T-cell (primary cell): ENCODE data around the gene PRKCA. TPM values are rescaled to one million over a fixed set of nuclear protein-coding genes. Genes with fewer than 3 reads are reported as not detected.

Experiments used
- ATAC-seq, 4 experiments: fragments of 200-7000 bp in 3 of 4; fragments of 150-1000 bp in 1 of 4; cut with Tn5 transposase; replicated peaks in 1 of 4; 1 replicate in 3 of 4; 2 replicates in 1 of 4; pipeline ENCODE4 v1.10.0; 2021; ENCODE audit warnings: moderate library complexity in 3 of 4, mild to moderate bottlenecking in 2 of 4, moderate number of reproducible peaks in 1 of 4
- CTCF ChIA-PET, 2 donors: fragments of 300-600 bp; sonication (Branson Sonifier 250); formaldehyde crosslinking; loops; one replicate each; lab custom pipeline; 2022; ENCODE audit warnings: antibody characterized with exemption in 2 of 2; lab: Charles Lee
- POLR2A ChIA-PET, 2 donors: fragments of 300-600 bp; sonication (Branson Sonifier 250); formaldehyde crosslinking; loops; one replicate each; lab custom pipeline; 2022; ENCODE audit warnings: antibody characterized with exemption in 2 of 2; lab: Charles Lee
- DNase-seq, 35 experiments: peaks; one replicate each; pipeline versions ENCODE4 v3.0.0 to v3.0.0-alpha.2; 2013 to 2023
- H3K27ac ChIP-seq: one replicate; pipeline ENCODE4 v1.5.1; 2013; ENCODE audit warnings: low read length
- H3K27me3 ChIP-seq, 2 experiments: replicated peaks in 1 of 2; 1 replicate in 1 of 2; 2 replicates in 1 of 2; pipeline versions ENCODE4 v1.6.1 to v1.7.0; 2013; ENCODE audit warnings: low read length in 1 of 2, mixed read lengths in 1 of 2; ENCODE audit not compliant: control insufficient read depth in 2 of 2, insufficient read depth in 2 of 2; ENCODE audit errors: extremely low read depth in 1 of 2
- H3K36me3 ChIP-seq, 2 donors: 1 replicate in 1 of 2; 2 replicates in 1 of 2; pipeline versions ENCODE4 v1.6.1 to v1.7.0; 2013; ENCODE audit warnings: low read length in 1 of 2; ENCODE audit not compliant: control insufficient read depth in 2 of 2, insufficient read depth in 1 of 2; ENCODE audit errors: extremely low read depth in 1 of 2
- H3K4me1 ChIP-seq, 2 experiments: 1 replicate in 1 of 2; 2 replicates in 1 of 2; pipeline versions ENCODE4 v1.6.1 to v1.7.0; 2013; ENCODE audit warnings: low read length in 2 of 2, mixed read lengths in 1 of 2; ENCODE audit not compliant: insufficient read depth in 2 of 2, control insufficient read depth in 1 of 2; ENCODE audit errors: extremely low read depth in 1 of 2
- H3K4me3 ChIP-seq, 2 donors: 1 replicate in 1 of 2; 2 replicates in 1 of 2; pipeline versions ENCODE4 v1.5.1 to v1.7.0; 2013; ENCODE audit warnings: mild to moderate bottlenecking in 2 of 2, low read length in 1 of 2, moderate library complexity in 1 of 2; ENCODE audit not compliant: control insufficient read depth in 1 of 2; ENCODE audit errors: extremely low read depth in 1 of 2
- H3K9me3 ChIP-seq: 2 replicates; pipeline ENCODE4 v1.7.0; 2013
- H3K27ac Mint-ChIP-seq, 2 donors: one replicate each; pipeline ENCODE4 v1.8.0; 2020 to 2021; ENCODE audit warnings: mild to moderate bottlenecking in 2 of 2, mixed read lengths in 2 of 2
- H3K27me3 Mint-ChIP-seq, 2 donors: one replicate each; pipeline ENCODE4 v1.8.0; 2021 to 2022; ENCODE audit warnings: mixed read lengths in 2 of 2
- H3K36me3 Mint-ChIP-seq: one replicate; pipeline ENCODE4 v1.8.0; 2021; ENCODE audit warnings: mixed read lengths
- H3K4me1 Mint-ChIP-seq, 3 donors: one replicate each; pipeline ENCODE4 v1.8.0; 2020 to 2022; ENCODE audit warnings: mixed read lengths in 3 of 3, mild to moderate bottlenecking in 1 of 3
- H3K4me3 Mint-ChIP-seq, 3 donors: one replicate each; pipeline ENCODE4 v1.8.0; 2020 to 2022; ENCODE audit warnings: mild to moderate bottlenecking in 3 of 3, mixed read lengths in 3 of 3, moderate library complexity in 3 of 3
- H3K9me3 Mint-ChIP-seq, 3 donors: one replicate each; pipeline ENCODE4 v1.8.0; 2020 to 2022; ENCODE audit warnings: mixed read lengths in 3 of 3
- WGBS: methylation state at CpG from one replicate; pipeline ENCODE4 v1.1.5; 2013; ENCODE audit warnings: missing lambda C conversion rate; ENCODE audit not compliant: insufficient coverage; 5-methylcytosine and 5-hydroxymethylcytosine counted together
- total RNA-seq, 35 experiments: library from RNA in 6 of 35; stranded (reverse) in 6 of 35; fragments of 120-200 nt in 1 of 35; gene quantifications; one replicate each; pipeline versions ENCODE4 v1.2.1 to v1.2.4 and lab custom pipeline; 2013 to 2026

PRKCA gene
- total RNA-seq, 5 donors from 2014 or later (not counting 1 experiment from before 2014, with no cell fraction given): 75.9 to 128 (median 82.0) TPM

DNA sequence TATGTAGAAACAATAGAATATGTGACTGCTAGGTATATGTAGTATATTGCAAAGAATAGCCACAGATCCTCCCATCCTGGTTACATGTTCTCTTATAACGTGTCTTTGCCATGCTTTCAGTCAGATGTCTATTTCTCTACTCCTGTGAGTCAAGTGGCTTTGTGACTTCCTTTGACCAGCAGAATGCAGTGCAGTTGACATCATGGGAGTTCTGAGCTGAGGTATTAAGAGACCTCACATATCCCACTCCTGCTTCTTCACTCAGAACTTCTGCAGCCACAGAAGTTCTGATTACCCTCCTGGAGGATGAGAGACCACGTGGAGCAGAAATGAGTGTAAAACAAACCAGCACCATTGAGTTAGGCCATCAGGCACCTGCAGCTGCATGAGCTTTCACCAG lies 222.5 kb downstream of the PRKCA start:
- no peak overlapping the region for H3K27ac Mint-ChIP-seq
- H3K4me1 Mint-ChIP-seq: peaks cover 51 to 71% (median 62%) of the 10 kb centered on the region in 3 donors
- CTCF ChIA-PET: no interaction called here
- POLR2A ChIA-PET: no interaction called here
- DNase-seq: no peak
- ATAC-seq: no peak
- no peak overlapping the region for H3K4me3 Mint-ChIP-seq
- H3K36me3 ChIP-seq: peaks cover 2 to 3% of the 10 kb centered on the region in 2 donors
- 100% methylated on average over 1 of the region's 2 CpGs for WGBS
- peaks cover 0 to 3% (median 0%) of the 10 kb centered on the region in 3 donors for H3K9me3 Mint-ChIP-seq
- peaks cover 0 to 3% of the 10 kb centered on the region in 2 experiments for H3K4me1 ChIP-seq
- H3K9me3 ChIP-seq: no peaks in the 10 kb centered on the region
- H3K27me3 ChIP-seq: no peaks in the 10 kb centered on the region
- H3K27me3 Mint-ChIP-seq: no peaks in the 10 kb centered on the region
- H3K36me3 Mint-ChIP-seq: peaks cover 52% of the 10 kb centered on the region
- H3K27ac ChIP-seq: no peak overlapping the region
- H3K4me3 ChIP-seq: no peak overlapping the region

DNA sequence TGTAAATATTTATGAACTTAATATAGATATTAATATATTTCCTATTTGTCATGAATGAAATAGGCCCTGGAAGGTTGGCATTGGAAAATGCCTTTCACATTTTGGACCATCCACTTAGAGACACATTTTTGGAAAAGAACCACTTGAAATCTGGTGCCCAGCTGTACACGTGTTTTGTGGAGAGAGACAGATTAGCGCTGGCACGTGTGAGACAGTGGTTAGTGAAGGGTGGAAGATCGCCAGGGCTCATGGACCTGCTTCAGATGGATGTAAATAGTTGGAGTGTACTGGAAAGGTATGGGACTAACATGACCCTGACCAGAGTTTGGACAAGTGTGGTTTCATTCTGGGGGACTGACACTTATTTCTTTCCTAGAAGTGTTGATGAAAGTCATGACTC lies 222.9 kb downstream of the PRKCA start:
- peaks cover 56% of the 10 kb centered on the region for H3K36me3 Mint-ChIP-seq
- POLR2A ChIA-PET: no interaction called here
- Histone ChIP-seq H3K27ac (no peak overlapping the region), H3K4me1 (peaks cover 0 to 3% of the 10 kb centered on the region in 2 experiments), H3K36me3 (peaks cover 3% of the 10 kb centered on the region in 2 donors), H3K4me3 (no peak overlapping the region), H3K27me3 (no peaks in the 10 kb centered on the region), H3K9me3 (no peaks in the 10 kb centered on the region)
- ATAC-seq (no peak), DNase-seq (no peak)
- H3K9me3 Mint-ChIP-seq: peaks cover 0 to 3% (median 0%) of the 10 kb centered on the region in 3 donors
- H3K27me3 Mint-ChIP-seq: no peaks in the 10 kb centered on the region
- WGBS: 86% methylated on average over 4 of the region's 4 CpGs
- peaks cover 51 to 75% (median 66%) of the 10 kb centered on the region in 3 donors for H3K4me1 Mint-ChIP-seq
- no peak overlapping the region for H3K4me3 Mint-ChIP-seq
- no peak overlapping the region for H3K27ac Mint-ChIP-seq
- CTCF ChIA-PET: no interaction called here

DNA sequence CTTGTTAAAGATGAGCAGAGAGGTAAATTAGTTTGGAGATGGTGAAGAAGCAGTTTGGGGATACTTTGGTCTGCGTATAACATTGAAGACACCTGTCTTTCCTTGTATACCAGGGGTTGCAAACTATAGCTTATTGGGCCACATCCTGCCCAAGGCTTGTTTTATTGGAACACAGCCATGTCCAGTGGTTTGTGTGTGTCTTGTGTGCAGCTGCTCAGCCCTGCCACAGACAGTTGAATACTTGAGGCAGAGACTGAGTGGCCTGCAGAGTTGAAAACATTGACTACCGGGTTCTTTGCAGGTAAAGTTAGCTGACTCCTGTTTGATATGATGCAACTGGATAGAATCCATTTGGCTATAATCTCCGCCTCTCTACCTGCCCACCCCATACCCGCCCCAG lies 224.4 kb downstream of the PRKCA start:
- no peak overlapping the region for H3K27ac ChIP-seq
- no peaks in the 10 kb centered on the region for H3K27me3 ChIP-seq
- ATAC-seq: peak in 2 of 4 experiments; percentile 27 to 40
- H3K4me1 Mint-ChIP-seq: peaks cover 49 to 81% (median 68%) of the 10 kb centered on the region in 3 donors
- ChIA-PET POLR2A (interaction anchor here in 1 of 2 donors (0.6 kb wide), 1 partner anchor 105 kb away, joined by 5 read pairs; no protein-coding TSS in a partner anchor), CTCF (no interaction called here)
- H3K4me3 ChIP-seq: no peak overlapping the region
- peaks cover 58% of the 10 kb centered on the region for H3K36me3 Mint-ChIP-seq
- H3K9me3 ChIP-seq: no peaks in the 10 kb centered on the region
- H3K9me3 Mint-ChIP-seq: peaks cover 0 to 3% (median 0%) of the 10 kb centered on the region in 3 donors
- 75% methylated on average over 1 of the region's 4 CpGs for WGBS
- H3K4me1 ChIP-seq: peaks cover 0 to 3% of the 10 kb centered on the region in 2 experiments
- no peaks in the 10 kb centered on the region for H3K27me3 Mint-ChIP-seq
- H3K27ac Mint-ChIP-seq: no peak overlapping the region
- peaks cover 3 to 6% of the 10 kb centered on the region in 2 donors for H3K36me3 ChIP-seq
- no peak overlapping the region for H3K4me3 Mint-ChIP-seq
- DNase-seq: no peak

DNA sequence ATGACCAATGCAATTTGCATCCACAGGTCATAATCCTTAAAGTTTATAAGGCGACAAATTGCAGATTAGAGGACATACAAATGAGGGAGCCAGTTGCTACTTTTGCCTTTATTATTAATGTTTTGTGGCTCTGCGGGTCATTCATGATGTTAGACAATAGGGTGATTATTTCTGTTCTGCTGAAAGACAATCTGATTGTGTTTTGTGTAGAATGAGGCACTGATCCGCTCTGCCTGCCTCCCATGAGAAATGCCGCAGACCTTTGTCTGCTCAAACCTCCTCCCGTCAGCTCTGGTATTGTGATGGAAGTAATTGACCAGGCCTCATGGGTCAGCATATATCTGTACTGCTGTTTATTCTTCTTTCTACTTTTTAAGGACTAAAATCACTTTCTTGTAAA lies 224.9 kb downstream of the PRKCA start:
- ATAC-seq (no peak), DNase-seq (no peak)
- Mint-ChIP-seq H3K27me3 (no peaks in the 10 kb centered on the region), H3K4me3 (no peak overlapping the region), H3K9me3 (peaks cover 0 to 3% (median 0%) of the 10 kb centered on the region in 3 donors), H3K4me1 (peaks cover 47 to 76% (median 62%) of the 10 kb centered on the region in 3 donors), H3K36me3 (peaks cover 53% of the 10 kb centered on the region), H3K27ac (no peak overlapping the region)
- 100% methylated on average over 4 of the region's 5 CpGs for WGBS
- POLR2A ChIA-PET: no interaction called here
- H3K4me3 ChIP-seq: no peak overlapping the region
- CTCF ChIA-PET: no interaction called here
- no peak overlapping the region for H3K27ac ChIP-seq
- peaks cover 3 to 6% of the 10 kb centered on the region in 2 donors for H3K36me3 ChIP-seq
- peaks cover 0 to 3% of the 10 kb centered on the region in 2 experiments for H3K4me1 ChIP-seq
- H3K27me3 ChIP-seq: no peaks in the 10 kb centered on the region
- no peaks in the 10 kb centered on the region for H3K9me3 ChIP-seq

DNA sequence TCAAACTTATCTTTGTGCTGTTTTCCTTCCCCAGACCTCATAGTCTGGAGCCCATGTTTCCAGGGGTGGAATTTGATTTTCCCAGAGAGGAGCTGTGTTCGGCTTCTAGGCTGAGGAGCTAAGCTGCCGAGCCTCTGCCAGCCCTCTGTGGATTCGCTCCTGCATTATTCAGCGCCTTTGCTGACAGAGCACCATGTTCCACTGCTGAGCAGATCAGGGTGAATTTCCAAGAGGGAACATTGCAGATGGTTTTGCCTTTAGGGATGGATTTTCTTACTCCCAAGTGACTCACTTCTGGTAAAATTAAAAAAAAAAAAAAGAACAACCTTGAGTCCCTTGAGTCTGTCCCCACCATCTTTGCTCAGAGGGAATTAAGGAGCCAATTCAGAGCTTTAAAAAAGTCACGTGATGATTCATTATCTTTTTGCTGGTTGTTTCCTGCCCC lies 229.5 kb downstream of the PRKCA start:
- WGBS: 94% methylated on average over 2 of the region's 5 CpGs
- Mint-ChIP-seq H3K27me3 (no peaks in the 10 kb centered on the region), H3K36me3 (peaks cover 33% of the 10 kb centered on the region), H3K27ac (no peak overlapping the region), H3K9me3 (no peaks in the 10 kb centered on the region), H3K4me3 (no peak overlapping the region), H3K4me1 (peaks cover 50 to 77% (median 70%) of the 10 kb centered on the region in 3 donors)
- no peaks in the 10 kb centered on the region for H3K27me3 ChIP-seq
- peaks cover 0 to 6% of the 10 kb centered on the region in 2 donors for H3K36me3 ChIP-seq
- ChIA-PET CTCF (interaction anchor here in 1 of 2 donors (0.9 kb wide), 1 partner anchor 28 kb away, joined by 8 read pairs; no protein-coding TSS in a partner anchor), POLR2A (interaction anchor here in 1 of 2 donors (0.7 kb wide), 1 partner anchor 192 kb away, joined by 6 read pairs; no protein-coding TSS in a partner anchor)
- no peaks in the 10 kb centered on the region for H3K9me3 ChIP-seq
- H3K27ac ChIP-seq: no peak overlapping the region
- ATAC-seq: no peak
- H3K4me1 ChIP-seq: peaks cover 0 to 3% of the 10 kb centered on the region in 2 experiments
- H3K4me3 ChIP-seq: no peak overlapping the region
- no peak for DNase-seq

DNA sequence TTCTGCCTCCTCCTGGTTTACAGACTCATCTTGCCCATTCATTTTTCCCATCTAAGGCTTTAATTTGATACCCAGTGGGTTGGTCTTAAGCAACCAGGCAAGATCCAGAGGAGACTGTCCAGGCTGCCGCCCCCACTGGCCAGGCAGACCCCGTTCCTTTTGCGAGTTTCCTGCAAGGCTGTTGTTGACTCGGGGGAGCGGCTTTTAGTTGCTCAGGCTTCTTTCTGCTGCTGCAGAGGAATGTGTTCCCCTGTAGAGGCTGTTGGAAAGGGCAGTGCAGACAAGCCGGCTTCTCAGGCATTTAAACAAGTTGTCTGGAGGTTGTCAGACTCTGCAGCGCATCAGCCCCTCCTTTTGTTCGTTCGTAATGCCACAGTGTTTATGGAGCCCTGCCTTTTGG lies 231.2 kb downstream of the PRKCA start:
- H3K4me1 Mint-ChIP-seq: peaks cover 57 to 82% (median 75%) of the 10 kb centered on the region in 3 donors
- no peak overlapping the region for H3K4me3 Mint-ChIP-seq
- H3K4me1 ChIP-seq: peaks cover 0 to 3% of the 10 kb centered on the region in 2 experiments
- POLR2A ChIA-PET: no interaction called here
- H3K36me3 Mint-ChIP-seq: peaks cover 29% of the 10 kb centered on the region
- H3K9me3 Mint-ChIP-seq: no peaks in the 10 kb centered on the region
- H3K4me3 ChIP-seq: no peak overlapping the region
- H3K27ac ChIP-seq: no peak overlapping the region
- DNase-seq (no peak), ATAC-seq (no peak)
- no peaks in the 10 kb centered on the region for H3K27me3 ChIP-seq
- H3K36me3 ChIP-seq: peaks cover 0 to 6% of the 10 kb centered on the region in 2 donors
- WGBS: 92% methylated on average over 7 of the region's 9 CpGs
- H3K9me3 ChIP-seq: no peaks in the 10 kb centered on the region
- no peaks in the 10 kb centered on the region for H3K27me3 Mint-ChIP-seq
- no peak overlapping the region for H3K27ac Mint-ChIP-seq
- CTCF ChIA-PET: no interaction called here
